Measurements from ENCODE around the gene KCNJ2.

Gene KCNJ2

DNA sequence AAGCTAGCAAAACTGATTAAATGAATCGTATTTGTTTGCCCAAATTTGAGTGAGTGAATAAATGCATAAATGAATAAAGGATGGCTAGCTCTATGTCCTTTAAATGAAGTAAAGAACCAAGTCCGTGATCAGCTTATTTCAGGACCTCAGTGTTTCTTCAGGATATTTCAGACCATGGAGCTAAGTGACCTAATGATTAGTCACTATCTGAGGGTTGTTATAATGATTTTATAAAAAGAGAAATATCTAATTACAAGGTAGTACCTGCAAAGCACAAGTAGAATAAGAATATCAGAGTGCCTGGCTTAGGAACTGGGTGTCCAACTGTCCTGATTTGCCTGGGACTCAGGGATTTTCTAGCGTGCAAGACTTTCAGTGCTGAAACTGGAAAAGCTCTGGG, 12.5 kb downstream of the KCNJ2 start:
- no peak for DNase-seq (ENCODE audit: low read depth, low spot score)
- Histone ChIP-seq H3K9ac (ENCODE audit: insufficient read length) (no peak overlapping the region), H3K9me3 (ENCODE audit: low read depth, low read length) (no peaks in the 10 kb centered on the region), H3K27ac (no peak overlapping the region), H3K4me3 (no peak overlapping the region), H3K36me3 (ENCODE audit: insufficient read depth, low read length) (no peaks in the 10 kb centered on the region)
- TF ChIP-seq FOXP2 (optimal IDR thresholded peaks at IDR 0.05; ENCODE audit: control extremely low read depth, extremely low read length, insufficient read depth): no peak
- no peak for TF ChIP-seq EZH2 (IDR thresholded peaks at IDR 0.05)
- no peak for TF ChIP-seq POLR2AphosphoS5 (IDR thresholded peaks at IDR 0.05; ENCODE audit: borderline replicate concordance, low read depth, low read length)

DNA sequence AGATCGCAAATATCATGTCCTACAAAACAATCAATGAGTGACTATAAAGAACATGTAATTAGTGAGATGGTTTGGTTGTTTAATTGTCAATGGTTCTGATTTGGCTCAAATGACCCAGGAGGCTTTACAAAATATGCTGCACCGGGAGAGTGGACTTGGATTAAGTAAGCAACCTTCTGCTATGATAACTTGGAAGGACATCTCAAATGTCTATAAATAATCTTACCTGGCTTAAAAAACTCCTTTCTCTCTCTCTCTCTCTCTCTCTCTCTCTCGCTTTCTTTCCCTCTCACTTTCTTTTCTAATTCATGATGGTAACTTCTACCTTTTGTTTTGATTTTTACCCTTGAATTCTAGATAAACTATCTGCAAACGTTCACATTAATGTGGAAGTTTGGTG, 14.2 kb downstream of the KCNJ2 start:
- no peak overlapping the region for H3K9ac ChIP-seq (ENCODE audit: insufficient read length)
- no peaks in the 10 kb centered on the region for H3K9me3 ChIP-seq (ENCODE audit: low read depth, low read length)
- no peak for DNase-seq (ENCODE audit: low read depth, low spot score)
- H3K36me3 ChIP-seq (ENCODE audit: insufficient read depth, low read length): no peaks in the 10 kb centered on the region
- H3K27ac ChIP-seq: no peak overlapping the region
- no peak for TF ChIP-seq FOXP2 (optimal IDR thresholded peaks at IDR 0.05; ENCODE audit: control extremely low read depth, extremely low read length, insufficient read depth)
- no peak for TF ChIP-seq POLR2AphosphoS5 (IDR thresholded peaks at IDR 0.05; ENCODE audit: borderline replicate concordance, low read depth, low read length)
- no peak for TF ChIP-seq EZH2 (IDR thresholded peaks at IDR 0.05)
- no peak overlapping the region for H3K4me3 ChIP-seq

DNA sequence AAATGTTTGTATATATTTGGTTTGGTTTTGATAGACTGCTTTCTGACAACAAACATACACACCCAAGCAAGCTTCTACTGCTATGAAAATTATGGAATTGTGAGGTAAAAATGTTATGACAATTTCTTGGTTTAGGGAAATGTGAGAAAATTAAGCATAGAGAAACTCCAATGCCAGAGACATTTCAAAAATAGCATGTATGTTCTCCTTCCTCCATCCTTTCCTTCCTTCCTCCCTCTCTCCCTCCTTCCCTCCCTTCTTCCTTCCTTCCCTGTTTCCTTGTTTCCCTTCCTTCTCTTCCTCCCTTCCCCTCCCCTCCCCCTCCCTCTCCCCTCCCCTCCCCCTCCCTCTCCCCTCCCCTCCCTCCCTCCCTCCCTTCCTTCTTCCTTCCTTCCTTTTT, 14.9 kb downstream of the KCNJ2 start:
- H3K27ac ChIP-seq: no peak overlapping the region

GRCh38 chr17:70184770-70185169, 15.4 kb downstream of the KCNJ2 start:
- H3K36me3 ChIP-seq (ENCODE audit: insufficient read depth, low read length): no peaks in the 10 kb centered on the region
- H3K4me3 ChIP-seq: no peak overlapping the region
- no peaks in the 10 kb centered on the region for H3K9me3 ChIP-seq (ENCODE audit: low read depth, low read length)
- no peak overlapping the region for H3K27ac ChIP-seq
- DNase-seq (ENCODE audit: low read depth, low spot score): no peak
- H3K9ac ChIP-seq (ENCODE audit: insufficient read length): no peak overlapping the region
- TF ChIP-seq EZH2 (IDR thresholded peaks at IDR 0.05): no peak

More for the DNA sequence above, 14.9 kb downstream of the KCNJ2 start:
- H3K9me3 ChIP-seq (ENCODE audit: low read depth, low read length): no peaks in the 10 kb centered on the region
- TF ChIP-seq FOXP2 (optimal IDR thresholded peaks at IDR 0.05; ENCODE audit: control extremely low read depth, extremely low read length, insufficient read depth): no peak
- TF ChIP-seq POLR2AphosphoS5 (IDR thresholded peaks at IDR 0.05; ENCODE audit: borderline replicate concordance, low read depth, low read length): no peak
- TF ChIP-seq EZH2 (IDR thresholded peaks at IDR 0.05): no peak
- H3K9ac ChIP-seq (ENCODE audit: insufficient read length): no peak overlapping the region
- DNase-seq (ENCODE audit: low read depth, low spot score): no peak
- no peak overlapping the region for H3K4me3 ChIP-seq
- no peaks in the 10 kb centered on the region for H3K36me3 ChIP-seq (ENCODE audit: insufficient read depth, low read length)

- TF ChIP-seq FOXP2 (optimal IDR thresholded peaks at IDR 0.05; ENCODE audit: control extremely low read depth, extremely low read length, insufficient read depth) (no peak), POLR2AphosphoS5 (IDR thresholded peaks at IDR 0.05; ENCODE audit: borderline replicate concordance, low read depth, low read length) (no peak), EZH2 (IDR thresholded peaks at IDR 0.05) (no peak)
- H3K9ac ChIP-seq (ENCODE audit: insufficient read length): no peak overlapping the region
- no peak overlapping the region for H3K27ac ChIP-seq
- H3K36me3 ChIP-seq (ENCODE audit: insufficient read depth, low read length): no peaks in the 10 kb centered on the region
- H3K9me3 ChIP-seq (ENCODE audit: low read depth, low read length): no peaks in the 10 kb centered on the region
- no peak for DNase-seq (ENCODE audit: low read depth, low spot score)
- no peak overlapping the region for H3K4me3 ChIP-seq
Observed at GRCh38 chr17:70185285-70185684, 16.0 kb downstream of the KCNJ2 start.

DNA sequence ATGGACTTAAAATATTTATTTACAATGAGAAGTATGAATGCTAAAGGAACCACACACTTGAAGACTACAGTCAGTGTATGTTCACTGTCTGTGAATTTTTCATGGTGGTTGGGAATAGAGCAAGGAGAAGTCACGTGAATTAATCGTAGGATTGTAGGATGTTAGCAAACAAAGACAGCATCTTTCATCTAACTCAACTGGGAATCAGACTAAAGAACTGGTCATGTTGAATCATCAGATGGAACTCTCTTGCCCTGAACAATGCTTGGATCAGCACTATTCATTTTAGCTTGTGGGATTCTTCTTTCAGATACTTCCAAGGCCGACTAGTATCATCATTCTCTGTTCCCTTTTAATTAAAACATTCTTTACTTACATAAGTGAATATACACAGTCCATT, 18.1 kb downstream of the KCNJ2 start:
- TF ChIP-seq EZH2 (IDR thresholded peaks at IDR 0.05) (no peak), POLR2AphosphoS5 (IDR thresholded peaks at IDR 0.05; ENCODE audit: borderline replicate concordance, low read depth, low read length) (no peak), FOXP2 (optimal IDR thresholded peaks at IDR 0.05; ENCODE audit: control extremely low read depth, extremely low read length, insufficient read depth) (no peak)
- H3K4me3 ChIP-seq: no peak overlapping the region
- no peak for DNase-seq (ENCODE audit: low read depth, low spot score)
- no peaks in the 10 kb centered on the region for H3K36me3 ChIP-seq (ENCODE audit: insufficient read depth, low read length)
- no peak overlapping the region for H3K27ac ChIP-seq
- no peak overlapping the region for H3K9ac ChIP-seq (ENCODE audit: insufficient read length)
- H3K9me3 ChIP-seq (ENCODE audit: low read depth, low read length): no peaks in the 10 kb centered on the region

DNA sequence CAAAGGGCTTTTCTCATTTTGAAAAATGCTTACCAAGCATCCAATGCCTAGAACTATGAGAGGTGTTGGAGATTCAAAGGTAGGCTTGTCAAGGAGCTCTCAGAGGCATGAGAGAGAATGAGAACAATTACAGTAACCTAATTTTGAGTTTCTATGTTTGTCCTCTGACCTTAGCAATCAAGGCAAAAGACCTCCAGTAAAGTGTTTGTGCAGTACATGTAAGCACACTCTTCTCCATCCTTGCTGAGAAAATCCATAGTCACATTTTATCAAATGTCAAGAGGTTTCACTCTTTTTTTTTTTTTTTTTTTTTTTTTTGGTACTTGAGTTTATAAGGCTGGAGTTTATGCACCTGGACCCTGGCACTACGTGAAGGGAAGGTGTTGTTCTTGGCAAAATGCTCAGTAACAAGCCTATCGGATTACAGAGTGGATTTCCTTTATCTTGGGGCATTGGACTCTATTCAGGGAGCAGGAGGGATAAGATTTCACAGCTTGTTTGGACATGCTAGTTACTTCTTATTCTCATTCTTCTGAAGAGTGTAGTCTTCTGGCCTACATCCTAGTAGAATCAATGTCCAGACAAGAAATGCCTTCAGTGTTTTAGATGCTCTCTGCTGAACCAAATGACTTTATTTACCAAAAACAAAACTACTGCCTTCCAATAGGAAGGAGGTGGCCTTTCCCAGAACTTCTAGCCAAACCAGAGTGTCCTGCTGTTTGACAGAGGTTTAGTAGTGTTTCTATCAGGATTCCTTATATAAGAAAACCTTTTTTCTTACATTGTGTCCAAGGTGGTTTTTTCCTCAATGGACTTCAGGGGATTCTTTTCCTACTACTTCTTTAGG, 21.9 kb downstream of the KCNJ2 start:
- TF ChIP-seq EZH2 (IDR thresholded peaks at IDR 0.05) (no peak), POLR2AphosphoS5 (IDR thresholded peaks at IDR 0.05; ENCODE audit: borderline replicate concordance, low read depth, low read length) (no peak), FOXP2 (optimal IDR thresholded peaks at IDR 0.05; ENCODE audit: control extremely low read depth, extremely low read length, insufficient read depth) (no peak)
- Histone ChIP-seq H3K27ac (no peak overlapping the region), H3K4me3 (no peak overlapping the region), H3K9me3 (ENCODE audit: low read depth, low read length) (no peaks in the 10 kb centered on the region), H3K9ac (ENCODE audit: insufficient read length) (no peak overlapping the region), H3K36me3 (ENCODE audit: insufficient read depth, low read length) (no peaks in the 10 kb centered on the region)
- DNase-seq (ENCODE audit: low read depth, low spot score): no peak

DNA sequence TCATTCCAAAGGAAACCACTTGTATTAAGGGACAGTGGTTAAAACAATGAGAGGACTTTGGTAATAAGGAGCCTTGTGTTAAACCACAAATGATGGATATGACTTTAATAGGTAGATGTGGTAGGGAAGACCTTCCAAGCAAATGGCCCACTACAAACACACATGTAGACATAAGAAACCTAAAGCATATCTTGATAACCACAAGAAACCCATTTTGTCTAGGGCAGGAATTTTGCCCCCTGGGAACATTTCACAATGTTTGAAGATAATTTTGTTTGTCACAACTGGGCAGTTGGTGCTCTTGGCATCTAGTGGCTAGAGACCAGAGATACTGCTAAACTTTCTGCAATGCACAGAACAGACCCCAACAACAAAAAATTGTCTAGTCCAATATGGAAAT, 25.8 kb downstream of the KCNJ2 start:
- Histone ChIP-seq H3K9me3 (ENCODE audit: low read depth, low read length) (no peaks in the 10 kb centered on the region), H3K27ac (no peak overlapping the region), H3K36me3 (ENCODE audit: insufficient read depth, low read length) (no peaks in the 10 kb centered on the region), H3K4me3 (no peak overlapping the region), H3K9ac (ENCODE audit: insufficient read length) (no peak overlapping the region)
- TF ChIP-seq EZH2 (IDR thresholded peaks at IDR 0.05): no peak
- no peak for TF ChIP-seq FOXP2 (optimal IDR thresholded peaks at IDR 0.05; ENCODE audit: control extremely low read depth, extremely low read length, insufficient read depth)
- no peak for TF ChIP-seq POLR2AphosphoS5 (IDR thresholded peaks at IDR 0.05; ENCODE audit: borderline replicate concordance, low read depth, low read length)
- DNase-seq (ENCODE audit: low read depth, low spot score): no peak
